Uterus (tissue), 2 donors: ENCODE results near the gene NEK5.

ENCODE experiments used
- CTCF ChIP-seq, 4 experiments: fragments of 200-600 bp in 2 of 4; fragments of 450-650 bp in 2 of 4; sonication (generic) in 2 of 4; IDR thresholded peaks; one replicate each; pipeline ENCODE4 v1.5.1; 2016 to 2019; ENCODE audit warnings: antibody characterized with exemption in 4 of 4, mild to moderate bottlenecking in 2 of 4, moderate library complexity in 1 of 4
- POLR2A ChIP-seq, 2 donors: fragments of 450-650 bp; IDR thresholded peaks; one replicate each; pipeline ENCODE4 v1.6.1; 2016; ENCODE audit warnings: antibody characterized with exemption in 2 of 2, mild to moderate bottlenecking in 1 of 2, moderate library complexity in 1 of 2

DNA sequence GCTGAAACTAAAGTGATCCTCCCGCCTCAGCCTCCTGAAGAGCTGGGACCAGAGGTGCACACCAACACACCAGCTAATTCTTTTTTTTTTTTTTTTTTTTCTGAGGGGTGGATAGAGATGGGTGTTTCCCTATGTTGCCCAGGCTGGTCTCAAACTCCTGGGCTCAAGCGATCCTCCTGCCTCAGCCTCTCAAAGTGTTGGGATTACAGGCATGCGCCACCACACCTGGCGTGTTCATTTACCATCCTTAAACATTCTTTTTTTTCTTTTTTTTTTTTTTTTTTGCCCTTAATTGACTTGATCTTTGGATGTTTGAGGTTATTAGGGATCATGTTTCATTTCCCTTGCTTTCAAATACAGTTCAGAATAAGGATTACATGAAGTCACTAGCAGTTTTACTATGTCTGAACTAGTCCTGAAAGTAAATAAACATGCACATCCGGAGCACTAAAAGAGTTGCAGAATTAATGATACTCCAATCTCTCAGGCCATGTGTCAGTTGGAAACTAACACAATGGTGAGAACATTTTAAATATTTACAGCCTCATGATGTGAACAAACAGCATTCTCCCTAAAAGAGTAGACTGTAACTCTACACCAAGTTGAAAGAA is 94.2 kb downstream of the NEK5 start:
- no peak for TF ChIP-seq POLR2A (IDR thresholded peaks at IDR 0.05)
- TF ChIP-seq CTCF (IDR thresholded peaks at IDR 0.05), result no peak
